ENCODE results near the gene SOX4.

Gene SOX4

GRCh38 chr6:21633511-21634109, 40.1 kb downstream of the SOX4 start:
- H3K4me3 ChIP-seq (ENCODE audit: low read depth, low read length), result no peak overlapping the region
- no peak for DNase-seq (ENCODE audit: low read depth)
- no peak for TF ChIP-seq CTCF (IDR thresholded peaks at IDR 0.05; ENCODE audit: insufficient read depth, low read depth, low read length, missing control alignments)

GRCh38 chr6:21634582-21634981, 41.0 kb downstream of the SOX4 start:
- H3K4me3 ChIP-seq (ENCODE audit: low read depth, low read length), result no peak overlapping the region
- DNase-seq (ENCODE audit: low read depth), result no peak
- TF ChIP-seq CTCF (IDR thresholded peaks at IDR 0.05; ENCODE audit: insufficient read depth, low read depth, low read length, missing control alignments), result no peak

- TF ChIP-seq CTCF (IDR thresholded peaks at IDR 0.05; ENCODE audit: insufficient read depth, low read depth, low read length, missing control alignments), result no peak
- DNase-seq (ENCODE audit: low read depth), result no peak
- no peak overlapping the region for H3K4me3 ChIP-seq (ENCODE audit: low read depth, low read length)
Measured at GRCh38 chr6:21636876-21637275, 43.3 kb downstream of the SOX4 start.

GRCh38 chr6:21639316-21639715, 45.8 kb downstream of the SOX4 start:
- H3K4me3 ChIP-seq (ENCODE audit: low read depth, low read length), result no peak overlapping the region
- no peak for TF ChIP-seq CTCF (IDR thresholded peaks at IDR 0.05; ENCODE audit: insufficient read depth, low read depth, low read length, missing control alignments)
- DNase-seq (ENCODE audit: low read depth), result no peak

Data from GM12865 (cell line).